OCI-LY1 (cell line): ENCODE results near the gene BDH1.

Source experiments
- H2AFZ ChIP-seq: fragments of 200-600 bp; sonication (generic), shearing (Covaris generic); 2 replicates; pipeline ENCODE4 v1.6.0; 2014; ENCODE audit warnings: antibody characterized with exemption, mild to moderate bottlenecking, low read length
- H3F3A ChIP-seq: fragments of 200-600 bp; sonication (generic), shearing (Covaris generic); 2 replicates; pipeline ENCODE4 v1.6.0; 2014; ENCODE audit warnings: mild to moderate bottlenecking, antibody characterized with exemption, low read length, moderate library complexity; ENCODE audit not compliant: insufficient read depth
- H3K27ac ChIP-seq: fragments of 200-600 bp; sonication (generic); 2 replicates; pipeline ENCODE4 v1.5.1; 2014; ENCODE audit warnings: low read length, mixed run types, mild to moderate bottlenecking, low read depth; ENCODE audit not compliant: poor library complexity, severe bottlenecking
- H3K27me3 ChIP-seq: fragments of 200-600 bp; sonication (generic); 2 replicates; pipeline ENCODE4 v1.6.0; 2014; ENCODE audit warnings: antibody characterized with exemption, mild to moderate bottlenecking, low read length, moderate library complexity; ENCODE audit not compliant: insufficient read depth
- H3K36me3 ChIP-seq: fragments of 200-600 bp; sonication (generic); 2 replicates; pipeline ENCODE4 v1.6.1; 2014; ENCODE audit warnings: mild to moderate bottlenecking, antibody characterized with exemption, low read length, moderate library complexity, mixed read lengths; ENCODE audit not compliant: insufficient read depth
- H3K4me1 ChIP-seq: fragments of 200-600 bp; sonication (generic); 2 replicates; pipeline ENCODE4 v1.5.1; 2014; ENCODE audit warnings: mild to moderate bottlenecking, low read length, moderate library complexity; ENCODE audit not compliant: insufficient read depth, severe bottlenecking
- H3K4me2 ChIP-seq: fragments of 200-600 bp; sonication (generic), shearing (Covaris generic); 2 replicates; pipeline ENCODE4 v1.6.1; 2014; ENCODE audit warnings: low read length
- H3K4me3 ChIP-seq: fragments of 200-600 bp; sonication (generic); 2 replicates; pipeline ENCODE4 v1.5.1; 2014; ENCODE audit warnings: low read length, low read depth, mild to moderate bottlenecking, mixed read lengths; ENCODE audit not compliant: poor library complexity, severe bottlenecking
- H3K79me2 ChIP-seq: fragments of 200-600 bp; shearing (Covaris generic); 2 replicates; pipeline ENCODE4 v1.6.1; 2016; ENCODE audit warnings: mixed run types, low read length, mixed read lengths; ENCODE audit not compliant: insufficient read depth
- H3K9ac ChIP-seq: fragments of 200-600 bp; sonication (generic), shearing (Covaris generic); 2 replicates; pipeline ENCODE4 v1.6.1; 2014; ENCODE audit warnings: mild to moderate bottlenecking, low read length, mixed read lengths
- H3K9me2 ChIP-seq: fragments of 200-600 bp; sonication (generic), shearing (Covaris generic); 2 replicates; pipeline ENCODE4 v1.6.1; 2014; ENCODE audit warnings: low read depth, mild to moderate bottlenecking, low read length, mixed read lengths
- H3K9me3 ChIP-seq: fragments of 200-600 bp; shearing (Covaris generic); 2 replicates; pipeline ENCODE4 v1.6.1; 2014; ENCODE audit warnings: low read length, mixed read lengths
- H4K20me1 ChIP-seq: fragments of 200-600 bp; sonication (generic), shearing (Covaris generic); 2 replicates; pipeline ENCODE4 v1.6.0; 2016; ENCODE audit warnings: mild to moderate bottlenecking, low read length; ENCODE audit not compliant: insufficient read depth
- EZH2 ChIP-seq: fragments of 200-600 bp; sonication (generic), shearing (Covaris generic); IDR thresholded peaks from 2 replicates; pipeline ENCODE4 v1.8.0; 2017; ENCODE audit warnings: borderline replicate concordance, mixed run types, mild to moderate bottlenecking, antibody characterized with exemption, low read length, moderate library complexity, mixed read lengths
- TF ChIP-seq, protein P1 (sequence below): fragments of 200-600 bp; sonication (generic), shearing (Covaris generic); IDR thresholded peaks from 2 replicates; pipeline ENCODE4 v1.5.1; 2017; ENCODE audit warnings: mild to moderate bottlenecking, antibody characterized with exemption, low read length, moderate library complexity, mixed read lengths

Gene BDH1

DNA sequence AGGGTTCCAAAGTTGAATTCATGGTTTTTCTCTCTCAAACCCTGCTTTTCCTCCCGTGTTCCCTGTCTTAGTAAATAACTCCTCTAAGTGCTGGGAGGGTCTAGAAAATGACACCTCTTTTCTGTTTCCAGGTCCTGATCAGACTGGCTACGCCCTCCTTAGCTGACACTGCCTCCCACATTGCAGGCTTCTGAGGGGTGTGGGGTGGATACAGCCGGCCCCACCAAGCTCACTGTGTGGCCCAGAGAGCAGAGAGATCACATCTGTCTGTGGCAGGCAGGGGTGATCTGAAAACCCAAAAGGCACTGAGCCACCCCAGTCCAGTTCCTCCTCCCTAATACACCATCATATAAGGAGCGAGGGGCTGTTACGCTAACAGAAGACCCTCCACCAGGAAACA, 62.7 kb downstream of the BDH1 start:
- no peaks in the 10 kb centered on the region for H3K79me2 ChIP-seq
- no peaks in the 10 kb centered on the region for H3K36me3 ChIP-seq
- H3K4me1 ChIP-seq, result no peaks in the 10 kb centered on the region
- no peak overlapping the region for H2AFZ ChIP-seq
- TF ChIP-seq, protein P1, sequence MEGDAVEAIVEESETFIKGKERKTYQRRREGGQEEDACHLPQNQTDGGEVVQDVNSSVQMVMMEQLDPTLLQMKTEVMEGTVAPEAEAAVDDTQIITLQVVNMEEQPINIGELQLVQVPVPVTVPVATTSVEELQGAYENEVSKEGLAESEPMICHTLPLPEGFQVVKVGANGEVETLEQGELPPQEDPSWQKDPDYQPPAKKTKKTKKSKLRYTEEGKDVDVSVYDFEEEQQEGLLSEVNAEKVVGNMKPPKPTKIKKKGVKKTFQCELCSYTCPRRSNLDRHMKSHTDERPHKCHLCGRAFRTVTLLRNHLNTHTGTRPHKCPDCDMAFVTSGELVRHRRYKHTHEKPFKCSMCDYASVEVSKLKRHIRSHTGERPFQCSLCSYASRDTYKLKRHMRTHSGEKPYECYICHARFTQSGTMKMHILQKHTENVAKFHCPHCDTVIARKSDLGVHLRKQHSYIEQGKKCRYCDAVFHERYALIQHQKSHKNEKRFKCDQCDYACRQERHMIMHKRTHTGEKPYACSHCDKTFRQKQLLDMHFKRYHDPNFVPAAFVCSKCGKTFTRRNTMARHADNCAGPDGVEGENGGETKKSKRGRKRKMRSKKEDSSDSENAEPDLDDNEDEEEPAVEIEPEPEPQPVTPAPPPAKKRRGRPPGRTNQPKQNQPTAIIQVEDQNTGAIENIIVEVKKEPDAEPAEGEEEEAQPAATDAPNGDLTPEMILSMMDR, result no peak
- no peak for TF ChIP-seq EZH2
- no peaks in the 10 kb centered on the region for H3K9me3 ChIP-seq
- no peaks in the 10 kb centered on the region for H3K9me2 ChIP-seq
- H3K9ac ChIP-seq, result no peak overlapping the region
- H4K20me1 ChIP-seq, result no peaks in the 10 kb centered on the region
- no peaks in the 10 kb centered on the region for H3F3A ChIP-seq
- H3K4me2 ChIP-seq, result no peak overlapping the region
- H3K27me3 ChIP-seq, result 0 out of 2 replicates have a peak, but pooled peaks cover 14% of the 10 kb centered on the region
- no peak overlapping the region for H3K4me3 ChIP-seq
- no peak overlapping the region for H3K27ac ChIP-seq

DNA sequence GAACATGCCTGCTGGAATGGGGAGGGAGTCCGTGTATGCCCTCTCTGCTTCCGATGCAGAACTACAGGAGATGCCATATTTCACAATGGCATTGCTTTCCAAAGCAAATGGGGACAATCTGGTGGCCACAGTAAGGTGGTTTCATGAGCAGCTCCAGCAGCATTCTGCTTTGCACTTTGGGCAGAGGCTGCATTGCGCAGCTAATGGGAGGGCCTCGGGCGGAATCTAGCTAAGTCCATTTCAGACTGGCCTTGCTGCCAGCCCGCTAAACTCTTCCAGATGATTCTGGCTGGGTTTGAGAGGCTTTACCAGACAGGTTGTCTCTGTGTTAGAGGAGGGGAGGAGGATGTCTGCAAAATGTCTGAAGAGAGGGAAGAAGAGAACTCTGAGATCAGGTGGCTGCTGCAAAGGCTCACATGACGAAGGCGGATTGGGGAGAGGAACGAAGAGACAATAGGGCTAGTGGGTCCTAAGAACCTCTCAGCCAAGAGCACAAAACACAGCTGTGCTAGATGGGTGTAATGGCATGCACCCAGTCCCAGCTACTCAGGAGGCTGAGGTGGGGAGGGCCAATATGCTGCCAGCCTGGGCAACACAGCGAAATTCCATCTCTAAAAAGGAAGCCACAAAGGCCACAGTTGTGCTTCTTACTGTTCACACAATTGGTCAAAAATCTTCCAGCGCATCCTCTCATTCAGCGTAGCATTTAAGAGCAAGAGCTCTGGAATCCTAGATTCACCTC, 63.7 kb downstream of the BDH1 start:
- no peak overlapping the region for H2AFZ ChIP-seq
- H3K27me3 ChIP-seq, result 0 out of 2 replicates have a peak, but pooled peaks cover 14% of the 10 kb centered on the region
- TF ChIP-seq, protein P1, result no peak
- no peak for TF ChIP-seq EZH2
- no peaks in the 10 kb centered on the region for H3K4me1 ChIP-seq
- no peak overlapping the region for H3K9ac ChIP-seq
- no peaks in the 10 kb centered on the region for H3K9me2 ChIP-seq
- no peaks in the 10 kb centered on the region for H4K20me1 ChIP-seq
- no peaks in the 10 kb centered on the region for H3K79me2 ChIP-seq
- no peaks in the 10 kb centered on the region for H3F3A ChIP-seq
- no peaks in the 10 kb centered on the region for H3K9me3 ChIP-seq
- H3K27ac ChIP-seq, result no peak overlapping the region
- no peaks in the 10 kb centered on the region for H3K36me3 ChIP-seq
- no peak overlapping the region for H3K4me3 ChIP-seq
- no peak overlapping the region for H3K4me2 ChIP-seq

DNA sequence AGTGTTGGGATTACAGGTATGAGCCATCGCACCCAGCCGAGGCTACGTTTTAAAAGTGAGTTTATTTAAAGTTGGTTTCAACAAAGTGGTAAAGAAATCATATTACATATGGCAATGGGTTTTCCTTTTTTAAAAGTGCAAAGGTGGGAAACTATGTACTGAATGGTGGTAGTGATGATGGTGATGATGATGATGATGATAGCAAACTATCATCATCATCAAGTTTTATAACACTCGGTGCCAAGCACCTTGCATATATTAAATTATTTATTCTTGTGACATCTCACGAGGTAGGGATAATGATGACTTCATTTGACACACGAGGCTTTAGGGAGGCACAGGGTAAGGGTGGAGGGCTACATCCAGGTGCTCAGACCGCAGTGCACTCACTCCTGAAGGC, 64.3 kb downstream of the BDH1 start:
- Histone ChIP-seq H3K4me1 (no peaks in the 10 kb centered on the region), H3K27ac (no peak overlapping the region), H3K27me3 (0 out of 2 replicates have a peak, but pooled peaks cover 14% of the 10 kb centered on the region)

More for the DNA sequence above, 64.3 kb downstream of the BDH1 start:
- Histone ChIP-seq H4K20me1 (no peaks in the 10 kb centered on the region), H3K9ac (no peak overlapping the region), H3K4me3 (no peak overlapping the region), H3K36me3 (no peaks in the 10 kb centered on the region), H3K4me2 (no peak overlapping the region), H3K9me3 (no peaks in the 10 kb centered on the region), H3F3A (no peaks in the 10 kb centered on the region), H2AFZ (no peak overlapping the region), H3K79me2 (no peaks in the 10 kb centered on the region), H3K9me2 (no peaks in the 10 kb centered on the region)
- no peak for TF ChIP-seq EZH2
- TF ChIP-seq, protein P1, result no peak
